ENCODE measurements around the gene PAX5. TPM values are rescaled to one million over a fixed set of nuclear protein-coding genes. Genes with fewer than 3 reads are reported as not detected.
"Not testable (repeated sequence)": the region's sequence is repeated elsewhere in the genome, so short reads cannot be mapped to it uniquely, and the experiment has no call there.

PAX5 gene
- 1 to 10 TPM in 1 of 2 donors, under 1 TPM in 1; 0.34 to 2.3 TPM for total RNA-seq
- polyA plus RNA-seq: under 1 TPM; 0.08 to 0.47 TPM
- long read RNA-seq, donor 1: 0 reads
- long read RNA-seq, donor 2: 0 reads
- long read RNA-seq, donor 3: 0 reads
- long read RNA-seq, donor 4: 0 reads
- long read RNA-seq, donor 5: 0 reads

- Histone ChIP-seq H3K9ac (ENCODE audit: insufficient read depth in 1 of 2, low read length in 2 of 2) (no peak within 1 kb of the TSS), H3K4me3 (no peak within 1 kb of the TSS), H3K9me3 (ENCODE audit: control insufficient read depth in 4 of 4, insufficient read depth in 3 of 4, low read length in 3 of 4) (peaks cover 0 to 3% (median 0%) of the 10 kb centered on the region in 4 donors), H3K27ac (ENCODE audit: low read depth in 1 of 2, low read length in 1 of 2) (no peak within 1 kb of the TSS), H3K27me3 (ENCODE audit: control insufficient read depth in 3 of 3, insufficient read depth in 3 of 3, low read length in 2 of 3) (peaks cover 8 to 96% (median 91%) of the 10 kb centered on the region in 3 donors), H3K4me1 (ENCODE audit: control insufficient read depth in 5 of 5, insufficient read depth in 5 of 5, low read length in 5 of 5) (peaks cover 0 to 29% (median 12%) of the 10 kb centered on the region in 5 donors), H3K36me3 (ENCODE audit: control insufficient read depth in 4 of 4, insufficient read depth in 4 of 4, low read length in 4 of 4) (no peaks in the 10 kb centered on the region)
- DNase-seq (peak in 1 of 3 donors; percentile 24), ATAC-seq (ENCODE audit: insufficient read depth, low FRiP score) (no peak)
- WGBS, 2 donors: 12 to 13% methylated on average over 27 of the region's 27 CpGs
- no peak for TF ChIP-seq CTCF (IDR thresholded peaks at IDR 0.05; ENCODE audit: control extremely low read depth, extremely low read depth)
Observed at GRCh38 chr9:37033682-37034304, at the start of gene PAX5. Gene PAX5 (minus strand): TSS chr9:37034268. CDS start chr9:37034031, 237 bp downstream.

- Histone ChIP-seq H3K9me3 (ENCODE audit: control insufficient read depth in 4 of 4, insufficient read depth in 3 of 4, low read length in 3 of 4) (no peaks in the 10 kb centered on the region), H3K4me1 (ENCODE audit: control insufficient read depth in 5 of 5, insufficient read depth in 5 of 5, low read length in 5 of 5) (peaks cover 0 to 5% (median 0%) of the 10 kb centered on the region in 5 donors), H3K4me3 (no peak overlapping the region), H3K36me3 (ENCODE audit: control insufficient read depth in 4 of 4, insufficient read depth in 4 of 4, low read length in 4 of 4) (peaks cover 5 to 15% (median 8%) of the 10 kb centered on the region in 4 donors), H3K9ac (ENCODE audit: insufficient read depth in 1 of 2, low read length in 2 of 2) (no peak overlapping the region), H3K27me3 (ENCODE audit: control insufficient read depth in 3 of 3, insufficient read depth in 3 of 3, low read length in 2 of 3) (no peaks in the 10 kb centered on the region), H3K27ac (ENCODE audit: low read depth in 1 of 2, low read length in 1 of 2) (no peak overlapping the region)
- no peak for TF ChIP-seq CTCF (IDR thresholded peaks at IDR 0.05; ENCODE audit: control extremely low read depth, extremely low read depth)
- DNase-seq: no peak
- ATAC-seq (ENCODE audit: insufficient read depth, low FRiP score): no peak
Observed at GRCh38 chr9:37083654-37084053, 49.6 kb upstream of the PAX5 start.

DNA sequence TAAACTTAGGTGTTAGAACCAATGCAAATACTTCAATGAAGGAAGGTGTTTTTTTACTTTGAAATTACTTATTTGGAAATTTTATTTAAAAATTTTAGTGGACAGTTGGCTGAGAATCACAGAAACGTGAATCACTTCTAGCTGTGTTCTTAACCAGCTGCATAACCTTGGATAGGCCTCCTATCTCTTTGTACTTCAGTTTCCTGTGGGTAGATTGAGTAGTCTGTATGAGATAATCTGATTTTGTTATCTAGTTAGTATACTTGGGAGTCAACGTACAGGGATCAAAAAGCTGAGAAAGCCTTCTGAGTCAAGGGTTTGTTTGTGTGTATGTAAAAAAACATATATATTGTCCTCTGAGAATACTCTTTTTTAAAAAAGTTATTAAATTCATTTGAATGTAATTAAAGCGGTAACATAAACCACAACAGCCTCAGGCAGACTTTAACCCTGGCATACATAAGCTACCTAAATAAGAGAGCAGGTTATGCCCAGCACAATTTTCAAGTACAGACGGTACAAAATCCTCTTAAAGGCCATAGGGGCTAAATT lies 48.2 kb upstream of the PAX5 start:
- Histone ChIP-seq H3K4me1 (ENCODE audit: control insufficient read depth in 5 of 5, insufficient read depth in 5 of 5, low read length in 5 of 5) (peaks cover 0 to 5% (median 0%) of the 10 kb centered on the region in 5 donors), H3K4me3 (no peak overlapping the region), H3K27ac (ENCODE audit: low read depth in 1 of 2, low read length in 1 of 2) (no peak overlapping the region), H3K36me3 (ENCODE audit: control insufficient read depth in 4 of 4, insufficient read depth in 4 of 4, low read length in 4 of 4) (peaks cover 3 to 7% (median 6%) of the 10 kb centered on the region in 4 donors), H3K27me3 (ENCODE audit: control insufficient read depth in 3 of 3, insufficient read depth in 3 of 3, low read length in 2 of 3) (no peaks in the 10 kb centered on the region), H3K9ac (ENCODE audit: insufficient read depth in 1 of 2, low read length in 2 of 2) (no peak overlapping the region), H3K9me3 (ENCODE audit: control insufficient read depth in 4 of 4, insufficient read depth in 3 of 4, low read length in 3 of 4) (no peaks in the 10 kb centered on the region)
- no peak for TF ChIP-seq CTCF (IDR thresholded peaks at IDR 0.05; ENCODE audit: control extremely low read depth, extremely low read depth)
- WGBS, 2 donors: 84 to 85% methylated on average over 4 of the region's 4 CpGs
- ATAC-seq (ENCODE audit: insufficient read depth, low FRiP score) (no peak), DNase-seq (no peak)

DNA sequence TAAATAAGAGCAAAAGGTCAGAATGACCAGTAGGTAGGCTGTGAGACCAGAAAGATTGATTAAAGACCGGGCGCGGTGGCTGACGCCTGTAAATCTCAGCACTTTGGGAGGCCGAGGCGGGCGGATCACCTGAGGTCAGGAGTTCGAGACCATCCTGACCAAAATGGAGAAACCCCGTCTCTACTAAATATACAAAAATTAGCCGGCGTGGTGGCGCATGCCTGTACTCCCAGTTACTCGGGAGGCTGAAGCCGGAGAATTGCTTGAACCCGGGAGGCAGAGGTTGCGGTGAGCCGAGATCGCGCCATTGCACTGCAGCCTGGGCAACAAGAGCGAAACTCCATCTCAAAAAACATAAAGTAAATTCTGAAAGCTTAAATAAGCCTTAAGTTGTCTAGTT lies 47.4 kb upstream of the PAX5 start:
- not testable (repeated sequence) for H3K27me3 ChIP-seq (ENCODE audit: control insufficient read depth in 3 of 3, insufficient read depth in 3 of 3, low read length in 2 of 3); DNase-seq; ATAC-seq (ENCODE audit: insufficient read depth, low FRiP score); H3K9ac ChIP-seq (ENCODE audit: insufficient read depth in 1 of 2, low read length in 2 of 2); H3K4me1 ChIP-seq (ENCODE audit: control insufficient read depth in 5 of 5, insufficient read depth in 5 of 5, low read length in 5 of 5); H3K27ac ChIP-seq (ENCODE audit: low read depth in 1 of 2, low read length in 1 of 2); H3K4me3 ChIP-seq; H3K36me3 ChIP-seq (ENCODE audit: control insufficient read depth in 4 of 4, insufficient read depth in 4 of 4, low read length in 4 of 4); H3K9me3 ChIP-seq (ENCODE audit: control insufficient read depth in 4 of 4, insufficient read depth in 3 of 4, low read length in 3 of 4)
- 98 to 99% methylated on average over 20 of the region's 20 CpGs for WGBS, 2 donors

DNA sequence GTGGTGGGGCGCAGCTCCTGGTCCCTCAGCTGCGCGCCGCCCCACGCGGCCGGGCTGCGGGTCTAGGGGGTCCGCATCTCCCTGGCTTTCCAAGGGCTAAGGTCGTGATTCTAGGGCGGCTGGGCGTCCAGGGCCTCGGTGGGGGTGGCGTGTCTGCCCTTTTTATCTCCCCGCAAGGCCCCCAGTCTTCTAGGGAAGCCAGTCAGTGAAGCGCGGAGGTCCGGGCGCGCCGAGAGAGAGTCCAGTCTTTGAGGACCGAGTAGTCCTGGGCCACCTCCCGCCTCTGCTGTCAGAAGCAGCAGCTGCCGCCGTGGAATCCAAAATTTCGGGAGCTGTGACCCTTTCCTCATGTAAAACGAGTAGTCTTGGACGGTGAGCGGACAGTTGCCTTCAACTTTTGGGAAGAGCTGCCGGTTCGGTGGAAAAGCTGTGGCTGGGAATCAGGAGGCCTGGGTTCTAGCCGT lies 46.1 kb upstream of the PAX5 start:
- peak overlapping the region; percentile 80 for H3K4me3 ChIP-seq
- not testable (repeated sequence) for H3K36me3 ChIP-seq (ENCODE audit: control insufficient read depth in 4 of 4, insufficient read depth in 4 of 4, low read length in 4 of 4); H3K9me3 ChIP-seq (ENCODE audit: control insufficient read depth in 4 of 4, insufficient read depth in 3 of 4, low read length in 3 of 4); H3K4me1 ChIP-seq (ENCODE audit: control insufficient read depth in 5 of 5, insufficient read depth in 5 of 5, low read length in 5 of 5); H3K27me3 ChIP-seq (ENCODE audit: control insufficient read depth in 3 of 3, insufficient read depth in 3 of 3, low read length in 2 of 3)
- DNase-seq (peak in 1 of 3 donors; percentile 18), ATAC-seq (ENCODE audit: insufficient read depth, low FRiP score) (peak; percentile 39)
- peak overlapping the region; percentile 88 for H3K27ac ChIP-seq (ENCODE audit: low read depth in 1 of 2, low read length in 1 of 2)
- peak overlapping the region in 1 of 2 donors; percentile 68 for H3K9ac ChIP-seq (ENCODE audit: insufficient read depth in 1 of 2, low read length in 2 of 2)
- WGBS, 2 donors: 1 to 2% methylated on average over 32 of the region's 32 CpGs
